GM03348 (cell line): ENCODE measurements around the gene ATP13A5.

ENCODE experiments used
- DNase-seq: peaks from one replicate; pipeline ENCODE4 v3.0.0; 2012; ENCODE audit warnings: low spot score

Gene ATP13A5

DNA sequence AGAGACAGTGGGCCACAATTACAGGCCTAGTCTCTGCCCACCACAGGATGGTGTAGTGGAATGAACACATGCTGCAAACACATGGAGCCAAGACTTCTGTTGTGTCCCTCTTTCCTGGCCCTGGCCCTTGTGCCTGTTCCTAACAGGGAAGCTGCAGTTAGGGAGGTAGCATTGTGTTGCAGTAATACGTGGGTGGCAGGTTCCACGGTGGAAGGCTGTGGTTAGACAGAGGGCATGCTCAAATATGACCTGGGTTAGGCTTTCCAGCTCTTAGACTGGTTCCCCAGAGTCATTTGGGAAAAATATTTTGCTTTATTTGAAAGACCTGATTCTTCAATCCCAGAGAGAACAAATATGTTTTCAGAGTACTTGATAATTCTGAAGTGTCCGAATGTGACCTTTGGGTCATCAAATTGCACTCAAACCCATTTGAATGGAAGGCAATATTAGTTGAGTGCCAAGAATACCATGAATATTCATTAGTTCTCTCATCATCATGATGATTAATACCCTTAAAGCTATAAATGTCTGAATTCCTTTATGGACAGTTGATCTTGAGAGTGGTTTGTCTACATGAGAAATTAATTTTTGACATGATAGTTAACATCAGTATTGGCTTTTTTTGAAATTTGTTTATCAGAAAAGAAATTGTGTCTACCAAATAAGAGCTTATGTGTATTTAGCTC is 109.1 kb downstream of the ATP13A5 start:
- no peak for DNase-seq

DNA sequence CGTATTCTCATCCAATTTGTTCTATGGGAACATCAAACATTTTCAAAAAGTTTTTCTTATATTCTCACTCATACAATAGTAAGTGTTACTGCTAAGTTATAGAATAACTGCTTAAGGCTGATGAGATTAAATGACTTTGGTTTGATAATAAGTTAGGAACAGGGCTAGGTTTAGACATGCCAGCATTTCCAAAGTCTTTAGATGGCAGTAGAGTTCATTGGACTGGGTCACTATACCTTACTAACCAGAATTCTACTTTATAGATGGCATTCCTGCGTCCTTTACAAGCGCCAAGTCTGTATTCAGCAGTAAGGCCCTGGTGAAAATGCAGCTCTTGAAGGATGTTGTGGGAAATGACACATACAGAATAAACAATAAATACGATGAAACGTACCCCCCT is 115.8 kb downstream of the ATP13A5 start:
- no peak for DNase-seq

DNA sequence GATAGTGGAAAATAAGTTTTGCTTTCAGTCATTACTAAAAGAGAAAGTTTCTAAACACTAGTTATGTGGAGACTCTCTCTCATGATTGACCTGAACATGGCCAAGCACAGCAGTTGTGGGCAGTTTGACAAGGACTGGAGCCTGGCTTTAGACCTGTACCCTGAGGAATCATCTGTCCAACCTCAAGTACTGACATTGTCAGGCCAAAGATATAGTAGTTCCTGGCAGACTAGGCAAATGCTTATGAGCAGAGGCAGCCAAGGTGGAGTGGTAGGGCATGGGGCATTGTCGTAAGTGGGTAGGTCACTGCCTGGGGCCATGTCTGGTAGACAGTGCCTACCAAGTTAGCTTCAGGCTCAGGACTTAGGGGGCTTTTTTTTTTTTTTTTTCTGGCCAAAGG is 116.6 kb downstream of the ATP13A5 start:
- DNase-seq = no peak

DNA sequence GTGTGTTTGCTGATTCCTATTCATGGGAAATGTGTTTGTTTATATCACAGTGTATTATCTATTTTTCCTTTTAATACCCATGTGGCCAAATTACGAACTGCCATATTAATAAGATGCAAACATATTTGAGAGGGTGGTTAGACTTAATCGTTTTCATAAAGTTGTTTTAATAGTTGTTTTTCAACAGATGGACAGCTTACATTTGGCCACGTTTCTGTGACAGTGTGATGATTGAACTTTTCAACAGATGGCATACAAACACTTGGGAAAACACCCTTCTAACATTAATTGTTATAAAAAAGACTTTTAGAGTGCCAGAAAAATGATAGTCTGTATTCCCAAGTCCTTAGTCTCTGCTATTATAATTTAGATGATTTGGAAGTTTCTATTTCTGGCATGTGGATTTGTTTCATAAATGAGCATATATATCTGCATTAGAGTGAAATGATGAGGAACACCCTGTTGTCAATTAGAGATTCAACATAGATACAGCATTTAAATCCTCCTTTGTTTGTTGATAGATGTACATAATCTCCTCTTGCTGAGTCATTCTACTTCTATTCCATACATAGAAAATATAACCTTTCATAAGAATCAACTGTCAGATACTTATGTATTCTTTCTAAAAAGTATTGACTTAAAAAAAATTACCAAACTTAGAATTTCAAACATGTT is 124.4 kb downstream of the ATP13A5 start:
- DNase-seq = no peak

GRCh38 chr3:193250492-193250891 is 128.1 kb downstream of the ATP13A5 start:
- DNase-seq = no peak

GRCh38 chr3:193248848-193249468 is 129.6 kb downstream of the ATP13A5 start:
- DNase-seq = no peak

GRCh38 chr3:193243571-193243970 is 135.0 kb downstream of the ATP13A5 start:
- DNase-seq = no peak

- no peak for DNase-seq
These were observed 136.8 kb downstream of the ATP13A5 start for GRCh38 chr3:193241716-193242115.

- DNase-seq = peak; percentile 81
These were observed 137.5 kb downstream of the ATP13A5 start, which contains the start of gene PLAAT1 for GRCh38 chr3:193240850-193241706. Gene PLAAT1 (plus strand): TSS chr3:193241222. CDS start chr3:193255651, 14,429 bp downstream.

DNA sequence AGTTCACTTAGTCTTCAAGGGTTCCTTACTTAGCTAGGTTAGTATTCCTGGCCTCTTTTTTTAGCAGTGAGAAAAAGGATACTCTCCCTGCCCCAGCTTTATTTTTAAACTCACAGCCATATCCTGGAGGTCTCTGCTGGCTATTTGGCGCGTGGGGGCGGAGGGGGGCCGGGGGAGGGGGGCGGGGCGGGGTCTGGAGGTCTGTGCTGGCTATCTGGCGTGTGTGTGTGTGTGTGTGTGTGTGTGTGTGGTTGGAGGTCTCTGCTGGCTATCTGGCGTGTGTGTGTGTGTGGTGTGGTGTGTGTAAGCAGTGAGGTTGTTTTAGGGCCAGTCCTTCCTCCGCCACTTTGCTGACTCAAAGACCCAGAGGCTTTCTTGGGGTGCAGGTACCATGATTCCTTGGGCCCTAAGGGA is 138.1 kb downstream of the ATP13A5 start:
- no peak for DNase-seq

DNA sequence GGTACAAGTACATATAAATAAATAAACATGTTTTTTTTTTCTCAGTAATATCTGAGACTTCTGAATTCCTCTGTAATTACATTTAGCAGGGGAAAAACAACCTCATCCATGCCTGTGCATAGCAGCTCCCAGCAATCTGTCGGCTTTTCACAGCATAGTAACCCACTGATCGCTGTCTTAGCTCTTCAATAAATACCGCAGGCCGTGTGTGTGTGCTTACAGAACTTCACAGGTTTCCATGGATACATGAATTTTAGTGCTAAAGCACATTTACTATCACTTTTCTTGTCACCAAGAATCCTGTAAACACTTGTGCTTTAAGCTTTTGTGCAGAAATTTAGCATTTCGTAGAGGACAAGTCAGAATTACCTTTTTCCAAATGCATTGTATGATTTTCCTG is 141.5 kb downstream of the ATP13A5 start:
- DNase-seq = no peak

- no peak for DNase-seq
These were observed 142.0 kb downstream of the ATP13A5 start for GRCh38 chr3:193236599-193236998.

DNA sequence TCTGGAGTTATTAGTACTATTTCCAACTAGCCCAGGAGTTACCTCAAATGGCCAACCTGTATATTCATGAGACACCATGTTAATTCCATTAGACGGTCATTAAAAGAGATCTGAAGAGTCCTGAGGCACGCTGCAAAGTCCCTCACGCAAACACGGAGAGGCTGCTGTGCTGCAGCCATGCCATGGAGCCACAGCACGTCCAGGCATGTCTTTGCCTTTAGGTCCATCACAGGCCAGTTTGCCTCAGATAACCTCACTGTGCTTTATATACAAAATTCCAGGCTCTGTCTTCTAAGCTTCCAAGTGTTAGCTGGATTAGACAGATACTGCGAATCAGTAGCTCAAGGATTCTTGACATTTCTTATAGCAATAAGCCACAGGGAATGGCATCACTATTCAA is 147.4 kb downstream of the ATP13A5 start:
- no peak for DNase-seq

DNA sequence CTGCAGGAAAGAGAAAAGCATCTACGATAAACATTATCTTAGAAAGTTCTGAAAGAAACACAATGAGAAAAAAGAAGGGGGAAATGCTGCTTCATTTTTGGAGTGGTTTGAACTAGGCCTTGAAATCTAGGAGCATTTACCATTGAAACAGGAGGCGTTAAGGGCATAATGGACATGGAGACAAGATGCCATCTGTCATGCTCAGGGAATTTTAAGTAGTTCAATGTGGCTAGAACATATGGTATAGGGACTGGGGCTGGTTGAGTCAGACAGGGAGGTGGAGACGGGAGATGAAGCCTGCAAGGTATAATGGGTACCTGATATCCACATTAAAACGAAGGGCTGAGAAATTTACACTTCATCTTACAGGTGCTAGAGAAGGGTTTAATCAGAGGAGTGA is 147.9 kb downstream of the ATP13A5 start:
- DNase-seq = no peak

DNA sequence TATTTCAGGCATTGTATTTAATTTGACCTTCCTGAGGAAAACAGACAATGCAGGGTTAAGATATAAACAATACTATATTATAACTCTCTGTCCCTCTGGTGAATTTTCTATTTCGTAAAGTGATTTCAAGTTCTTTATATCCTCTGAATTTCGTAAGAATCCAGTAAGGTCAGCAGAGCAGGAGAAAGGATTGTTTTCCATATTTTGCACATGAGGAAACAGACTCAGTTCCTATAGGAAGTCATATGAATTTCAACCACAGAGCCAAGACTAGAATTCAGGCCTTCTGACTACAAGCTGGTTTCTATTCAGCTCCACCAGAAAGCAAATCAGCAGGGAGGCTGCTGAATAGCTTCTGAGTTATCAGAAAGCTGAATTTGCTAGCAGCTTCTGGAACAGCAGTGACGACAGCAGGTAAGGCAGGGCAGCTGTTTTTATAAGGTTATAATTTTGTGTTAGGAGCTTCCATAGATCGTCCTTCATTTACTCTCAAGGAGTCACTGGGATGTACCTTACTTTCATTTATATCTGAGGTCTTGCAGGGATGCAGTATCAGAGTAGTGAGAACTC is 148.6 kb downstream of the ATP13A5 start:
- no peak for DNase-seq

GRCh38 chr3:193228206-193228605 is 150.3 kb downstream of the ATP13A5 start:
- DNase-seq = no peak

DNA sequence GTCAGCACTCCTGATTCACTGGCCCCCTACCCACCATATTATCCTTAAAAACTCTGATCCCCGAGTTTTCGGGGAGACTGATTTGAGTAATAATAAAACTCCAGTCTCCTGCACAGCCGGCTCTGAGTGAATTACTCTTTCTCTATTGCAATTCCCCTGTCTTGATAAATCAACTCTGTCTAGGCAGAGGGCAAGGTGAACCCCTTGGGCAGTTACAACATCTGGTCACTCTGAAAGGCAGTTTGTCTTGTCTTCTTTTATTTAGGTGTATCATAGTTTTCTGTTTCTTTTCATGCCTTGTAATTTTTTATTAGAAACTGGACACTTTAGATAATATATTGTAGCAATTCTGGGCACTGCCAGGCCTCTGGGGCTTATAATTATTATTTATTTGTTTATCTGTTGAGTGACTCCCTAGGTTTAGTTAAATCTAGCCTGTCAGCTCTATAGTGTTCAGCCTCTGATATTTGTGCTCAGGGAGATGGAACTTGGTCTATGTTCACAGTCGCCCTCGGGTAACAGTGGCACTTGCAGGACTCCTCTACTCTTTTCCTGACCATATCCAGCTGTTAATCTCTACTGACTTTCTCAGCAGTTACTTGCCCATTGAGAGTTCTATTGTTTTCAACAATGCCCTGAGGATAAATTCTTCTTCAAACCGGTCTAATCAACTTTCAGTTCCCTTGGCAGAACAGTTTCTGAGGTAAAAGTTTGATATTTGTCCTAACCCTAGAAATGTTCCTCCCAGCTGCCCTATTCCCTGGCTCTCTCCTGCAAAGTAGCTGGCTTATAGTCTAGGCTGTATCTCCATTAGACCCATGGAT is 153.0 kb downstream of the ATP13A5 start:
- DNase-seq = no peak
